Testis (tissue), 2 donors: ENCODE data around the gene KCNQ1.

Source experiments
- CTCF ChIP-seq, 3 experiments: fragments of 450-650 bp in 2 of 3; fragments of 200-600 bp in 1 of 3; sonication (generic) in 1 of 3; IDR thresholded peaks; one replicate each; pipeline ENCODE4 v1.5.1; 2016 to 2019; ENCODE audit warnings: antibody characterized with exemption in 3 of 3, mild to moderate bottlenecking in 2 of 3, moderate library complexity in 1 of 3
- POLR2A ChIP-seq: fragments of 450-650 bp; IDR thresholded peaks from one replicate; pipeline ENCODE4 v1.6.1; 2017; ENCODE audit warnings: antibody characterized with exemption, mild to moderate bottlenecking, moderate library complexity

GRCh38 chr11:2841411-2842190 is 396.8 kb downstream of the KCNQ1 start:
- no peak for TF ChIP-seq CTCF (IDR thresholded peaks at IDR 0.05)
- no peak for TF ChIP-seq POLR2A
